ENCODE data around the gene DPY19L1. TPM values are rescaled to one million over a fixed set of nuclear protein-coding genes. Genes with fewer than 3 reads are reported as not detected.
"Not testable (repeated sequence)": the region's sequence is repeated elsewhere in the genome, so short reads cannot be mapped to it uniquely, and the experiment has no call there.

The DPY19L1 gene
- total RNA-seq (53.1 and 60.7 TPM in 2 replicates), polyA plus RNA-seq (23.9 and 30.9 TPM in 2 replicates), polyA minus RNA-seq (47.5 and 54.2 TPM in 2 replicates), Bru-seq, nascent RNA (percentile 83 among the genes with signal in this experiment), BruChase-seq, experiment 1, labeled RNA remaining after a 6-hour chase (percentile 82 among the genes with signal in this experiment), BruChase-seq, experiment 2, labeled RNA remaining after a 2-hour chase (percentile 88 among the genes with signal in this experiment)
- polyA plus RNA-seq (2011; cell fraction: cytosol; rRNA removed): 23.7 and 23.8 TPM in 2 replicates
- polyA plus RNA-seq (2011; cell fraction: nucleus; rRNA removed): 20.5 and 30.7 TPM in 2 replicates
- 42.5 and 56.7 TPM in 2 replicates for polyA plus RNA-seq (2012)
- polyA minus RNA-seq (2011; cell fraction: cytosol; rRNA and poly(A)+ RNA removed): 20.3 TPM
- polyA minus RNA-seq (2011; cell fraction: nucleus; rRNA and poly(A)+ RNA removed): 33.5 and 50.9 TPM in 2 replicates
- long read RNA-seq, full-length matches to known transcripts: 85 of 116 reads
- long read RNA-seq, partial matches to known transcripts: 6 of 116 reads
- long read RNA-seq, other reads (novel, unspliced or antisense): 25 of 116 reads

DNA sequence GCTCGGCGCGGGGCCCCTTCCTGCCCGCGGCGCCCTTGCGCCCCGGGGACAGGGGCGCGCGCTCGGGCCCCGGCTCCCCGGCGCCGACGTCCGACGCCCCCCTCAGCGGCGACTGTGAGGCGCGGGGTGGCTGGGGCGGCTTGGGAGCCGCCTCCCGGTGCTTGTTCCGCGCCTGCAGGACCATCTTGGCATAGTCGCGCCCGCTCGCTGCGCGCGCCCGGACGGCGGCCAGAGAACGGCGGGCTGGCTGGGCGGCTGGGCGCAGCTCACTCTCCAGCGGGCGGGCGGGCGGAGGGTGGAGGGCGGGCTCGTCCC, at the start of gene DPY19L1:
Gene DPY19L1 (minus strand): TSS at position 275 of the 315 bp plus-strand sequence. CDS start 91 bp downstream, at position 184.
- BruUV-seq (replicated peaks): no TSS peak
- Histone ChIP-seq H3K4me2 (ENCODE audit: insufficient read depth, low read length) (peak within 1 kb of the TSS; percentile 94), H3K79me2 (ENCODE audit: control insufficient read depth, insufficient read depth, low read length) (peaks cover 42% of the 10 kb centered on the region), H2AFZ (ENCODE audit: low read depth, low read length) (peak within 1 kb of the TSS; percentile 94), H3K4me3 (replicated peaks in 1 of 3; ENCODE audit: insufficient read depth in 1 of 3, low read depth in 1 of 3, low read length in 3 of 3) (peak within 1 kb of the TSS; percentile 45 to 84 (median 71)), H3K27ac (ENCODE audit: insufficient read depth, low read depth, low read length) (peak within 1 kb of the TSS; percentile 91), H3K36me3 (ENCODE audit: control insufficient read depth in 2 of 2, extremely low read depth in 1 of 2, insufficient read depth in 2 of 2, low read length in 2 of 2) (no peaks in the 10 kb centered on the region), H3K9me3 (replicated peaks; ENCODE audit: control insufficient read depth, insufficient read depth, low read length) (no peaks in the 10 kb centered on the region), H3K9ac (replicated peaks; ENCODE audit: extremely low read depth, insufficient read depth, low read length) (peak within 1 kb of the TSS; percentile 74), H3K9me1 (replicated peaks; ENCODE audit: control insufficient read depth, extremely low read depth, insufficient read depth, low read length) (no peaks in the 10 kb centered on the region), H3K4me1 (ENCODE audit: control insufficient read depth, extremely low read depth, insufficient read depth, low read length) (peaks cover 27% of the 10 kb centered on the region), H3K27me3 (ENCODE audit: control insufficient read depth in 2 of 2, insufficient read depth in 2 of 2, low read length in 2 of 2) (no peaks in the 10 kb centered on the region), H4K20me1 (replicated peaks; ENCODE audit: control insufficient read depth, extremely low read depth, insufficient read depth, low read length) (no peaks in the 10 kb centered on the region)
- POLR2A ChIA-PET: interaction anchor here (0.6 kb wide), 1 partner anchor 209 kb away, joined by 3 read pairs; no protein-coding TSS in a partner anchor
- CTCF ChIA-PET: interaction anchor here (0.6 to 2.1 kb wide), 6 partner anchors 33 to 716 kb away, joined by 3 to 18 read pairs (median 5); no protein-coding TSS in a partner anchor
- dilution Hi-C loops (cut with MboI; ENCODE audit: extremely low pct_ligation_motif_present, low sequenced_read_pairs): no loop called here
- intact Hi-C loops (cut with micrococcal nuclease): loop anchor here (1.0 to 10.0 kb wide), 8 partner anchors 110 to 1358 kb away; no protein-coding TSS in a partner anchor
- TF ChIP-seq GATA2 (IDR thresholded peaks at IDR 0.05; ENCODE audit: insufficient read depth, insufficient read length, low read depth, low read length) (no peak), POLR2A (IDR thresholded peaks at IDR 0.05; ENCODE audit: low read depth, low read length) (peak; percentile 49)
- DNase-seq (ENCODE audit: low read depth, low spot score) (no peak), FAIRE-seq (no peak)

DNA sequence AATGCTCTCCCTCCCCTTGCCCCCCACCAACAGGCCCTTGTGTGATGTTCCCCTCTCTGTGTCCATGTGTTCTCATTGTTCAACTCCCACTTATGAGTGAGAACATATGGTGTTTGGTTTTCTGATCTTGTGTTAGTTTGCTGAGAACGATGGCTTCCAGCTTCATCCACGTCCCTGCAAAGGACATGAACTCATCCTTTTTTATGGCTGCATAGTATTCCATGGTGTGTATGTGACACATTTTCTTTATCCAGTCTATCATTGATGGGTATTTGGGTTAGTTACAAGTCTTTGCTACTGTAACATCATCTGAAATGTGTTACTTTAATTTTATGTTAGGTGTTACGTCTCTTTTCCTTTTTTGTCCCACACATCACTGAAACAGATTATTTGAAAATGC, 42.2 kb upstream of the DPY19L1 start:
- H3K4me2 ChIP-seq (ENCODE audit: insufficient read depth, low read length); intact Hi-C loops (cut with micrococcal nuclease); H3K4me3 ChIP-seq (replicated peaks in 1 of 3; ENCODE audit: insufficient read depth in 1 of 3, low read depth in 1 of 3, low read length in 3 of 3); dilution Hi-C loops (cut with MboI; ENCODE audit: extremely low pct_ligation_motif_present, low sequenced_read_pairs); CTCF ChIA-PET; H3K79me2 ChIP-seq (ENCODE audit: control insufficient read depth, insufficient read depth, low read length); H3K9me3 ChIP-seq (replicated peaks; ENCODE audit: control insufficient read depth, insufficient read depth, low read length); POLR2A ChIA-PET; DNase-seq (ENCODE audit: low read depth, low spot score); H3K9me1 ChIP-seq (replicated peaks; ENCODE audit: control insufficient read depth, extremely low read depth, insufficient read depth, low read length); H3K36me3 ChIP-seq (ENCODE audit: control insufficient read depth in 2 of 2, extremely low read depth in 1 of 2, insufficient read depth in 2 of 2, low read length in 2 of 2); H4K20me1 ChIP-seq (replicated peaks; ENCODE audit: control insufficient read depth, extremely low read depth, insufficient read depth, low read length); H3K9ac ChIP-seq (replicated peaks; ENCODE audit: extremely low read depth, insufficient read depth, low read length); H2AFZ ChIP-seq (ENCODE audit: low read depth, low read length); BruUV-seq (replicated peaks); H3K27me3 ChIP-seq (ENCODE audit: control insufficient read depth in 2 of 2, insufficient read depth in 2 of 2, low read length in 2 of 2); FAIRE-seq; H3K27ac ChIP-seq (ENCODE audit: insufficient read depth, low read depth, low read length); H3K4me1 ChIP-seq (ENCODE audit: control insufficient read depth, extremely low read depth, insufficient read depth, low read length): not testable (repeated sequence)

- H3K4me3 ChIP-seq (replicated peaks in 1 of 3; ENCODE audit: insufficient read depth in 1 of 3, low read depth in 1 of 3, low read length in 3 of 3); H3K36me3 ChIP-seq (ENCODE audit: control insufficient read depth in 2 of 2, extremely low read depth in 1 of 2, insufficient read depth in 2 of 2, low read length in 2 of 2); POLR2A ChIA-PET; H3K27me3 ChIP-seq (ENCODE audit: control insufficient read depth in 2 of 2, insufficient read depth in 2 of 2, low read length in 2 of 2); H3K9me3 ChIP-seq (replicated peaks; ENCODE audit: control insufficient read depth, insufficient read depth, low read length); H3K4me2 ChIP-seq (ENCODE audit: insufficient read depth, low read length); H3K79me2 ChIP-seq (ENCODE audit: control insufficient read depth, insufficient read depth, low read length); H3K9me1 ChIP-seq (replicated peaks; ENCODE audit: control insufficient read depth, extremely low read depth, insufficient read depth, low read length); FAIRE-seq; dilution Hi-C loops (cut with MboI; ENCODE audit: extremely low pct_ligation_motif_present, low sequenced_read_pairs); H3K9ac ChIP-seq (replicated peaks; ENCODE audit: extremely low read depth, insufficient read depth, low read length); BruUV-seq (replicated peaks); H3K4me1 ChIP-seq (ENCODE audit: control insufficient read depth, extremely low read depth, insufficient read depth, low read length); H4K20me1 ChIP-seq (replicated peaks; ENCODE audit: control insufficient read depth, extremely low read depth, insufficient read depth, low read length); DNase-seq (ENCODE audit: low read depth, low spot score); H2AFZ ChIP-seq (ENCODE audit: low read depth, low read length); H3K27ac ChIP-seq (ENCODE audit: insufficient read depth, low read depth, low read length): not testable (repeated sequence)
- CTCF ChIA-PET: interaction anchor here (1.5 kb wide), 1 partner anchor 351 kb away, joined by 6 read pairs; no protein-coding TSS in a partner anchor
- intact Hi-C loops (cut with micrococcal nuclease): loop anchor here (5.0 kb wide), 2 partner anchors 358 to 548 kb away; no protein-coding TSS in a partner anchor
These were observed 36.7 kb upstream of the DPY19L1 start for GRCh38 chr7:35074008-35074407.
